ENCODE results near the gene NPC2.

DNA sequence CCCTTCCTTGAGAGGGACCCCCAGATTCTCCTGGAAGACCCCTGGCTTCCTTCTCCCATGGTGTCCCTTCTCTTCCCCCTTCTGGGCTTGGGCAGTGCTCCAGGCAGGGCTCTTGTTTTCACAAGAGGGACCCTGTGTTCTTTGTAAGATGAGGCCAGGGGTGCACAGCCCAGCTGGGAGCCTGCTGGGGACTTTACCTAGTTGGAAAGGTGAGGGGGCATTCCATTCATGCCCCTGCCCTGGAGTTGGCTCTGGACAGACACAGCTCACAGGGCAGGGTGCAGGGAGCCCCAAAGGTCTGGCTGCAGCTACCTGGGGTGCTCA, 31.7 kb upstream of the NPC2 start:
- TF ChIP-seq TARDBP (IDR thresholded peaks at IDR 0.05) = no peak
- no peak for TF ChIP-seq SUZ12 (IDR thresholded peaks at IDR 0.05)
- no peak for TF ChIP-seq SP1 (IDR thresholded peaks at IDR 0.05)
- no peak for TF ChIP-seq BHLHE40 (IDR thresholded peaks at IDR 0.05; ENCODE audit: borderline replicate concordance)
- no peak for TF ChIP-seq PKNOX1 (IDR thresholded peaks at IDR 0.05)
- no peak for TF ChIP-seq ELF4 (IDR thresholded peaks at IDR 0.05)
- no peak for TF ChIP-seq LEF1 (IDR thresholded peaks at IDR 0.05; ENCODE audit: borderline replicate concordance)
- no peak for TF ChIP-seq FOXK2 (IDR thresholded peaks at IDR 0.05)
- no peak for TF ChIP-seq L3MBTL2 (conservative IDR thresholded peaks at IDR 0.05)
- TF ChIP-seq FOXA1 (IDR thresholded peaks at IDR 0.05) = no peak
- no peak for TF ChIP-seq NFRKB (IDR thresholded peaks at IDR 0.05)
- no peak for TF ChIP-seq ZNF384 (IDR thresholded peaks at IDR 0.05)
- TF ChIP-seq CTBP1 (IDR thresholded peaks at IDR 0.05; ENCODE audit: borderline replicate concordance) = no peak

All from HEK293T (cell line).